Stomach (tissue), 9 donors: Measurements from ENCODE around the gene TUBB2B. TPM values are rescaled to one million over a fixed set of nuclear protein-coding genes. Genes with fewer than 3 reads are reported as not detected.

ENCODE experiments used
- DNase-seq, 2 donors: peaks; one replicate each; pipeline versions ENCODE4 v3.0.0 to v3.0.0-alpha.2; 2013 to 2019
- H3K27ac ChIP-seq, 5 donors: fragments of 200-600 bp in 4 of 5; sonication (generic) in 4 of 5; one replicate each; pipeline ENCODE4 v1.5.1; 2013 to 2019; ENCODE audit warnings: mild to moderate bottlenecking in 1 of 5, moderate library complexity in 1 of 5
- H3K27me3 ChIP-seq, 3 donors: fragments of 200-600 bp; sonication (generic); one replicate each; pipeline ENCODE4 v1.5.1; 2017 to 2019; ENCODE audit warnings: mixed run types in 1 of 3
- H3K36me3 ChIP-seq, 4 donors: fragments of 200-600 bp; sonication (generic); 1 replicate in 3 of 4; 2 replicates in 1 of 4; pipeline ENCODE4 v1.5.1; 2016 to 2019
- H3K4me1 ChIP-seq, 4 donors: fragments of 200-600 bp; sonication (generic); one replicate each; pipeline ENCODE4 v1.5.1; 2016 to 2019
- H3K4me3 ChIP-seq, 4 donors: fragments of 200-600 bp; sonication (generic) in 3 of 4; one replicate each; pipeline ENCODE4 v1.5.1; 2016 to 2019; ENCODE audit warnings: mild to moderate bottlenecking in 1 of 4
- H3K9me3 ChIP-seq, 4 donors: fragments of 200-600 bp; sonication (generic); one replicate each; pipeline ENCODE4 v1.5.1; 2016 to 2019
- CTCF ChIP-seq, 7 experiments: fragments of 450-650 bp in 4 of 7; fragments of 200-600 bp in 3 of 7; sonication (generic) in 3 of 7; IDR thresholded peaks; one replicate each; pipeline ENCODE4 v1.5.1; 2016 to 2019; ENCODE audit warnings: antibody characterized with exemption in 7 of 7, control low read depth in 2 of 7, mild to moderate bottlenecking in 1 of 7
- EP300 ChIP-seq: sonication (generic); formaldehyde crosslinking; IDR thresholded peaks from one replicate; pipeline ENCODE4 v1.6.1; 2017; ENCODE audit warnings: antibody characterized with exemption
- POLR2A ChIP-seq, 4 donors: fragments of 450-650 bp; IDR thresholded peaks; one replicate each; pipeline ENCODE4 v1.6.1; 2016; ENCODE audit warnings: antibody characterized with exemption in 4 of 4, control low read depth in 2 of 4, mild to moderate bottlenecking in 1 of 4, moderate library complexity in 1 of 4
- POLR2AphosphoS5 ChIP-seq, 3 donors: sonication (generic); formaldehyde crosslinking; IDR thresholded peaks; one replicate each; pipeline ENCODE4 v1.6.1; 2016; ENCODE audit warnings: antibody characterized with exemption in 3 of 3
- WGBS, 5 donors: extraction: QIAGEN DNeasy Blood & Tissue Kit in 3 of 5; methylation state at CpG; one replicate each; pipeline versions ENCODE4 v1.1.5 to v1.1.7; 2013 to 2018; 5-methylcytosine and 5-hydroxymethylcytosine counted together
- intact Hi-C: fragments of 100-400 bp; cut with DNase I; formaldehyde crosslinking; loops from one replicate; pipeline ENCODE4 v1.15.1; 2023; ENCODE audit warnings: low total_unique reads
- polyA plus RNA-seq, 3 donors: library from polyadenylated mRNA; stranded (reverse); fragments of 200-250 nt; gene quantifications; one replicate each; pipeline ENCODE4 v1.2.3, GENCODE V29; 2013
- total RNA-seq, 5 donors: library from RNA; depleted of rRNA; stranded (reverse); fragments of >200 nt; gene quantifications; one replicate each; pipeline versions ENCODE4 v1.1.0 to v1.2.3, GENCODE V29; 2014 to 2016
- donor health status: healthy with polysubstance abuse.
- donor health status: Bipolar disorder and iron deficiency.
- donor health status: healthy.

Gene TUBB2B
- total and polyA plus RNA-seq, 8 donors = 1.4 to 31.4 (median 4.4) TPM; not detected in 2

- intact Hi-C loops = no loop called here
- WGBS, 5 donors = 33 to 62% (median 52%) methylated on average over 17 of the region's 17 CpGs
- no peak for DNase-seq
- TF ChIP-seq EP300 = no peak
- TF ChIP-seq POLR2AphosphoS5 (IDR thresholded peaks at IDR 0.05) = no peak
- TF ChIP-seq POLR2A (IDR thresholded peaks at IDR 0.05) = no peak
- no peak for TF ChIP-seq CTCF (IDR thresholded peaks at IDR 0.05)
- H3K4me3 ChIP-seq = peak overlapping the region in 2 of 4 donors; percentile 32 to 99
- H3K27me3 ChIP-seq = no peaks in the 10 kb centered on the region
- H3K27ac ChIP-seq = peak overlapping the region in 3 of 5 donors; percentile 2 to 57 (median 41)
- H3K36me3 ChIP-seq = peaks cover 0 to 21% (median 15%) of the 10 kb centered on the region in 4 donors
- H3K4me1 ChIP-seq = peaks cover 31 to 67% (median 44%) of the 10 kb centered on the region in 4 donors
- no peaks in the 10 kb centered on the region for H3K9me3 ChIP-seq
These were observed 33.5 kb upstream of the TUBB2B start for GRCh38 chr6:3260772-3261517.

GRCh38 chr6:3260296-3260695 lies 32.8 kb upstream of the TUBB2B start:
- intact Hi-C loops = no loop called here
- WGBS, 5 donors = 68 to 78% (median 73%) methylated on average over 14 of the region's 14 CpGs
- DNase-seq = no peak

GRCh38 chr6:3259491-3259958 lies 32.1 kb upstream of the TUBB2B start:
- 0 to 1% (median 0%) methylated on average over 18 to 21 of the region's 21 CpGs for WGBS, 5 donors
- peaks cover 28 to 54% (median 40%) of the 10 kb centered on the region in 4 donors for H3K4me1 ChIP-seq

More at GRCh38 chr6:3260296-3260695, 32.8 kb upstream of the TUBB2B start:
- peaks cover 30 to 60% (median 41%) of the 10 kb centered on the region in 4 donors for H3K4me1 ChIP-seq
- TF ChIP-seq CTCF (IDR thresholded peaks at IDR 0.05) (no peak), POLR2A (IDR thresholded peaks at IDR 0.05) (no peak), POLR2AphosphoS5 (IDR thresholded peaks at IDR 0.05) (no peak), EP300 (no peak)
- peak overlapping the region in 3 of 4 donors; percentile 32 to 99 (median 84) for H3K4me3 ChIP-seq
- H3K27me3 ChIP-seq = no peaks in the 10 kb centered on the region
- H3K36me3 ChIP-seq = peaks cover 0 to 20% (median 15%) of the 10 kb centered on the region in 4 donors
- no peaks in the 10 kb centered on the region for H3K9me3 ChIP-seq
- H3K27ac ChIP-seq = peak overlapping the region in 2 of 5 donors; percentile 41 to 57

More at GRCh38 chr6:3259491-3259958, 32.1 kb upstream of the TUBB2B start:
- DNase-seq = peak; percentile 54 to 64
- H3K36me3 ChIP-seq = peaks cover 0 to 13% (median 13%) of the 10 kb centered on the region in 4 donors
- H3K27me3 ChIP-seq = no peaks in the 10 kb centered on the region
- TF ChIP-seq CTCF (IDR thresholded peaks at IDR 0.05) (no peak), POLR2AphosphoS5 (IDR thresholded peaks at IDR 0.05) (no peak), POLR2A (IDR thresholded peaks at IDR 0.05) (no peak), EP300 (no peak)
- H3K4me3 ChIP-seq = peak overlapping the region; percentile 84 to 100 (median 92)
- H3K27ac ChIP-seq = peak overlapping the region; percentile 83 to 90 (median 84)
- intact Hi-C loops = loop anchor here (10.0 kb wide), 1 partner anchor 135 kb away; no protein-coding TSS in a partner anchor
- no peaks in the 10 kb centered on the region for H3K9me3 ChIP-seq
